ENCODE results near the gene VAMP5.
A peak's percentile ranks its signal among the peaks of the same experiment; 100 is the strongest.

Gene VAMP5

GRCh38 chr2:85577386-85578242 is 6.6 kb upstream of the VAMP5 start, which contains the start of gene VAMP8:
Gene VAMP8, plus strand, starts transcription at chr2:85577586. Its CDS starts 61 bp downstream, at chr2:85577647.
- in situ Hi-C loops (cut with MboI; ENCODE audit: low pct_unique_long_range_greater_than_20kb, low sequenced_read_pairs, unreplicated experiment): no loop called here
- no peak for TF ChIP-seq CTCF (IDR thresholded peaks at IDR 0.05; ENCODE audit: extremely low read depth, insufficient read depth, missing control alignments)
- peak; percentile 73 for DNase-seq (ENCODE audit: low spot score)

- in situ Hi-C loops (cut with MboI; ENCODE audit: low pct_unique_long_range_greater_than_20kb, low sequenced_read_pairs, unreplicated experiment): no loop called here
- peak; percentile 43 for DNase-seq (ENCODE audit: low spot score)
- no peak for TF ChIP-seq CTCF (IDR thresholded peaks at IDR 0.05; ENCODE audit: extremely low read depth, insufficient read depth, missing control alignments)
Measured at GRCh38 chr2:85578243-85579180, 5.7 kb upstream of the VAMP5 start.

- TF ChIP-seq CTCF (IDR thresholded peaks at IDR 0.05; ENCODE audit: extremely low read depth, insufficient read depth, missing control alignments): no peak
- in situ Hi-C loops (cut with MboI; ENCODE audit: low pct_unique_long_range_greater_than_20kb, low sequenced_read_pairs, unreplicated experiment): no loop called here
- no peak for DNase-seq (ENCODE audit: low spot score)
Measured at GRCh38 chr2:85579266-85579935, 4.8 kb upstream of the VAMP5 start.

GRCh38 chr2:85580206-85580605 is 4.0 kb upstream of the VAMP5 start:
- in situ Hi-C loops (cut with MboI; ENCODE audit: low pct_unique_long_range_greater_than_20kb, low sequenced_read_pairs, unreplicated experiment): no loop called here
- no peak for TF ChIP-seq CTCF (IDR thresholded peaks at IDR 0.05; ENCODE audit: extremely low read depth, insufficient read depth, missing control alignments)
- no peak for DNase-seq (ENCODE audit: low spot score)

GRCh38 chr2:85582492-85582891 is 1.7 kb upstream of the VAMP5 start:
- no peak for TF ChIP-seq CTCF (IDR thresholded peaks at IDR 0.05; ENCODE audit: extremely low read depth, insufficient read depth, missing control alignments)
- in situ Hi-C loops (cut with MboI; ENCODE audit: low pct_unique_long_range_greater_than_20kb, low sequenced_read_pairs, unreplicated experiment): no loop called here
- no peak for DNase-seq (ENCODE audit: low spot score)
